SK-N-SH treated with all-trans-retinoic acid at 6 μM for 48 hours (cell line): Measurements from ENCODE around the gene NXF1.

Experiments used
- ATAC-seq: fragments of 200-7000 bp; cut with Tn5 transposase; 3 replicates; pipeline ENCODE4 v1.9.1; 2020; ENCODE audit warnings: mild to moderate bottlenecking, moderate library complexity
- ARNTL ChIP-seq: fragments of 450-650 bp; formaldehyde crosslinking; IDR thresholded peaks from 2 replicates; pipeline ENCODE4 v1.5.0; 2020; ENCODE audit warnings: low read depth, mild to moderate bottlenecking, moderate library complexity, borderline replicate concordance
- BACH2 ChIP-seq: fragments of 250-450 bp; sonication (Bioruptor Pico); IDR thresholded peaks from 2 replicates; pipeline ENCODE4 v1.9.0; 2021; ENCODE audit warnings: mild to moderate bottlenecking, borderline replicate concordance
- CREB5 ChIP-seq: fragments of 250-450 bp; sonication (Bioruptor Pico); IDR thresholded peaks from 2 replicates; pipeline ENCODE4 v1.5.1; 2020; ENCODE audit warnings: low read depth, mild to moderate bottlenecking, moderate library complexity
- CSDC2 ChIP-seq: fragments of 250-450 bp; sonication (Bioruptor Pico); IDR thresholded peaks from 2 replicates; pipeline ENCODE4 v1.5.0; 2020; ENCODE audit warnings: mild to moderate bottlenecking, moderate library complexity
- CSRNP3 ChIP-seq: fragments of 250-450 bp; sonication (Bioruptor Pico); IDR thresholded peaks from 2 replicates; pipeline ENCODE4 v1.5.1; 2021; ENCODE audit warnings: mild to moderate bottlenecking, moderate library complexity
- GLIS3 ChIP-seq: fragments of 250-450 bp; sonication (Bioruptor Pico); IDR thresholded peaks from 2 replicates; pipeline ENCODE4 v1.5.0; 2020; ENCODE audit warnings: mild to moderate bottlenecking, moderate library complexity
- ISL1 ChIP-seq: fragments of 250-450 bp; sonication (Bioruptor Pico); IDR thresholded peaks from 2 replicates; pipeline ENCODE4 v2.1.2; 2022; ENCODE audit warnings: mild to moderate bottlenecking, moderate library complexity
- OSR1 ChIP-seq: fragments of 250-450 bp; sonication (Bioruptor Pico); IDR thresholded peaks from 2 replicates; pipeline ENCODE4 v1.8.0; 2022; ENCODE audit warnings: moderate library complexity, mild to moderate bottlenecking, inconsistent platforms
- PATZ1 ChIP-seq: fragments of 250-450 bp; sonication (Bioruptor Pico); IDR thresholded peaks from 2 replicates; pipeline ENCODE4 v1.8.0; 2020; ENCODE audit warnings: mild to moderate bottlenecking, moderate library complexity, borderline replicate concordance
- POU6F1 ChIP-seq: fragments of 250-450 bp; sonication (Bioruptor Pico); IDR thresholded peaks from 2 replicates; pipeline ENCODE4 v1.8.0; 2021; ENCODE audit warnings: low read depth, mild to moderate bottlenecking, moderate library complexity, borderline replicate concordance
- PPARA ChIP-seq: fragments of 250-450 bp; sonication (Bioruptor Pico); IDR thresholded peaks from 2 replicates; pipeline ENCODE4 v1.5.0; 2020; ENCODE audit warnings: mild to moderate bottlenecking, borderline replicate concordance
- RARB ChIP-seq: fragments of 250-450 bp; sonication (Bioruptor Pico); IDR thresholded peaks from 2 replicates; pipeline ENCODE4 v1.8.0; 2021; ENCODE audit warnings: mild to moderate bottlenecking, moderate library complexity
- SNAI2 ChIP-seq: fragments of 250-450 bp; sonication (Bioruptor Pico); IDR thresholded peaks from 2 replicates; pipeline ENCODE4 v1.5.0; 2020; ENCODE audit warnings: mild to moderate bottlenecking, moderate library complexity
- TCF4 ChIP-seq: fragments of 250-450 bp; sonication (Bioruptor Pico); IDR thresholded peaks from 2 replicates; pipeline ENCODE4 v1.8.0; 2021; ENCODE audit warnings: mild to moderate bottlenecking, moderate library complexity, borderline replicate concordance
- TOX ChIP-seq: fragments of 250-450 bp; sonication (Bioruptor Pico); IDR thresholded peaks from 2 replicates; pipeline ENCODE4 v1.8.0; 2021; ENCODE audit warnings: mild to moderate bottlenecking, moderate library complexity, borderline replicate concordance
- ZC3H10 ChIP-seq: fragments of 250-450 bp; sonication (Bioruptor Pico); IDR thresholded peaks from 2 replicates; pipeline ENCODE4 v1.5.1; 2021; ENCODE audit warnings: mild to moderate bottlenecking, moderate library complexity
- ZFP3 ChIP-seq: fragments of 250-450 bp; sonication (Bioruptor Pico); IDR thresholded peaks from 2 replicates; pipeline ENCODE4 v1.5.0; 2020; ENCODE audit warnings: mild to moderate bottlenecking, moderate library complexity
- ZFP30 ChIP-seq: fragments of 450-650 bp; formaldehyde crosslinking; IDR thresholded peaks from 2 replicates; pipeline ENCODE4 v1.5.0; 2022; ENCODE audit warnings: mild to moderate bottlenecking, moderate library complexity
- ZNF565 ChIP-seq: fragments of 450-650 bp; formaldehyde crosslinking; conservative IDR thresholded peaks from 2 replicates; pipeline ENCODE4 v1.5.0; 2020; ENCODE audit warnings: low read depth, mild to moderate bottlenecking, moderate library complexity
- ZNF70 ChIP-seq: fragments of 450-650 bp; formaldehyde crosslinking; IDR thresholded peaks from 2 replicates; pipeline ENCODE4 v1.5.0; 2020; ENCODE audit warnings: mild to moderate bottlenecking, moderate library complexity
- ZNF8 ChIP-seq: fragments of 450-650 bp; formaldehyde crosslinking; IDR thresholded peaks from 2 replicates; pipeline ENCODE4 v1.5.0; 2020; ENCODE audit warnings: mild to moderate bottlenecking, moderate library complexity

NXF1 gene

GRCh38 chr11:62801071-62801470, 4.2 kb downstream of the NXF1 start (continued):
- TF ChIP-seq PATZ1 (CRISPR knock-in tag) (no peak), OSR1 (CRISPR knock-in tag) (no peak), ZFP30 (CRISPR knock-in tag) (no peak), ISL1 (CRISPR knock-in tag) (no peak), GLIS3 (CRISPR knock-in tag) (no peak), TOX (CRISPR knock-in tag) (no peak)

GRCh38 chr11:62799486-62799885, 5.8 kb downstream of the NXF1 start:
- no peak for ATAC-seq

GRCh38 chr11:62796281-62796680, 9.0 kb downstream of the NXF1 start:
- no peak for ATAC-seq
- no peak for TF ChIP-seq SNAI2 (CRISPR knock-in tag)
- TF ChIP-seq CSRNP3 = no peak
- no peak for TF ChIP-seq PPARA
- no peak for TF ChIP-seq BACH2 (CRISPR knock-in tag)
- TF ChIP-seq ZFP3 (CRISPR knock-in tag) = no peak
- TF ChIP-seq OSR1 (CRISPR knock-in tag) = no peak
- no peak for TF ChIP-seq GLIS3 (CRISPR knock-in tag)
- TF ChIP-seq CREB5 (CRISPR knock-in tag) = no peak
- TF ChIP-seq ARNTL = no peak
- TF ChIP-seq TOX (CRISPR knock-in tag) = no peak
- TF ChIP-seq ZFP30 (CRISPR knock-in tag) = no peak
- no peak for TF ChIP-seq ISL1 (CRISPR knock-in tag)

More at GRCh38 chr11:62799486-62799885, 5.8 kb downstream of the NXF1 start:
- TF ChIP-seq ZFP30 (CRISPR knock-in tag) (no peak), ZNF8 (no peak), ZNF565 (CRISPR knock-in tag) (no peak), TCF4 (no peak), PPARA (no peak), ZC3H10 (CRISPR knock-in tag) (no peak), CREB5 (CRISPR knock-in tag) (no peak), CSDC2 (CRISPR knock-in tag) (no peak), PATZ1 (CRISPR knock-in tag) (no peak), CSRNP3 (no peak), SNAI2 (CRISPR knock-in tag) (no peak), POU6F1 (CRISPR knock-in tag) (no peak), RARB (CRISPR knock-in tag) (no peak), ARNTL (no peak), BACH2 (CRISPR knock-in tag) (no peak), ZNF70 (CRISPR knock-in tag) (no peak)
